Fibroblast of skin of back (primary cell): Measurements from ENCODE around the gene MRPL48.
"Not testable (repeated sequence)": the region's sequence is repeated elsewhere in the genome, so short reads cannot be mapped to it uniquely, and the experiment has no call there.

Experiments used
- DNase-seq: peaks from one replicate; pipeline ENCODE4 v3.0.0-alpha.2; 2013

MRPL48 gene

GRCh38 chr11:73851046-73851764 lies 63.5 kb downstream of the MRPL48 start:
- DNase-seq, result no peak

- no peak for DNase-seq
Observed at GRCh38 chr11:73852049-73852448, 64.4 kb downstream of the MRPL48 start.

GRCh38 chr11:73854680-73855079 lies 67.0 kb downstream of the MRPL48 start:
- no peak for DNase-seq

- DNase-seq, result no peak
Observed at GRCh38 chr11:73856031-73856567, 68.4 kb downstream of the MRPL48 start.

- DNase-seq, result no peak
Observed at GRCh38 chr11:73859671-73860070, 72.0 kb downstream of the MRPL48 start.

GRCh38 chr11:73860202-73860601 lies 72.5 kb downstream of the MRPL48 start:
- DNase-seq, result no peak

- DNase-seq, result no peak
Observed at GRCh38 chr11:73862986-73863385, 75.3 kb downstream of the MRPL48 start.

GRCh38 chr11:73866095-73866579 lies 78.5 kb downstream of the MRPL48 start:
- DNase-seq, result peak; percentile 33

- DNase-seq, result peak; percentile 73
Observed at GRCh38 chr11:73866586-73866996, 78.9 kb downstream of the MRPL48 start.

- no peak for DNase-seq
Observed at GRCh38 chr11:73869332-73869949, 81.8 kb downstream of the MRPL48 start.

GRCh38 chr11:73870261-73870660 lies 82.6 kb downstream of the MRPL48 start:
- DNase-seq, result no peak

GRCh38 chr11:73872749-73873357 lies 85.2 kb downstream of the MRPL48 start:
- no peak for DNase-seq

- no peak for DNase-seq
Observed at GRCh38 chr11:73875380-73875779, 87.7 kb downstream of the MRPL48 start.

- no peak for DNase-seq
Observed at GRCh38 chr11:73875840-73876239, 88.2 kb downstream of the MRPL48 start.

- DNase-seq, result peak; percentile 97
Observed at GRCh38 chr11:73876424-73877310, 89.0 kb downstream of the MRPL48 start, which contains the start of the genes COA4 and PAAF1. Gene COA4 (minus strand): TSS chr11:73876846. CDS start chr11:73873378, 3,468 bp downstream. Gene PAAF1 (plus strand): TSS chr11:73876999. CDS start chr11:73877022, 23 bp downstream.

- no peak for DNase-seq
Observed at GRCh38 chr11:73878771-73879170, 91.1 kb downstream of the MRPL48 start.

- DNase-seq, result not testable (repeated sequence)
Observed at GRCh38 chr11:73880449-73880848, 92.8 kb downstream of the MRPL48 start.

- DNase-seq, result no peak
Observed at GRCh38 chr11:73883856-73884255, 96.2 kb downstream of the MRPL48 start.

GRCh38 chr11:73888244-73888643 lies 100.6 kb downstream of the MRPL48 start:
- DNase-seq, result no peak

- DNase-seq, result no peak
Observed at GRCh38 chr11:73889019-73889418, 101.3 kb downstream of the MRPL48 start.

GRCh38 chr11:73889536-73889935 lies 101.9 kb downstream of the MRPL48 start:
- DNase-seq, result no peak

- DNase-seq, result no peak
Observed at GRCh38 chr11:73893041-73893440, 105.4 kb downstream of the MRPL48 start.
